H1 (cell line): Measurements from ENCODE around the gene CRADD. TPM values are rescaled to one million over a fixed set of nuclear protein-coding genes. Genes with fewer than 3 reads are reported as not detected.
A peak's percentile ranks its signal among the peaks of the same experiment; 100 is the strongest.

Experiments
- CTCF ChIA-PET: fragments of 300-600 bp; sonication (Branson Sonifier 250); formaldehyde crosslinking; loops from one replicate; lab custom pipeline; 2021; ENCODE audit not compliant: partially characterized antibody; lab: Charles Lee
- POLR2A ChIA-PET: fragments of 300-600 bp; sonication (Branson Sonifier 250); formaldehyde crosslinking; loops from one replicate; lab custom pipeline; 2021; ENCODE audit warnings: inconsistent platforms; ENCODE audit not compliant: partially characterized antibody; lab: Charles Lee
- DNase-seq, 2 experiments: peaks; one replicate each; pipeline versions ENCODE4 v3.0.0 to v3.0.0-alpha.2; 2010 to 2022; ENCODE audit warnings: low spot score in 2 of 2, low read depth in 1 of 2, mixed read lengths in 1 of 2
- FAIRE-seq: peaks from 2 replicates; lab custom pipeline; 2011; peaks lifted over from hg19 to GRCh38; lab: Jason Lieb, UNC
- H2AFZ ChIP-seq: 2 replicates; pipeline ENCODE4 v1.8.1; 2012; ENCODE audit warnings: low read length, inconsistent platforms
- H2AK5ac ChIP-seq: 2 replicates; pipeline ENCODE4 v1.6.1; 2013; ENCODE audit warnings: low read depth, low read length
- H2BK120ac ChIP-seq: replicated peaks from 2 replicates; pipeline ENCODE3; 2013; ENCODE audit warnings: low read depth, low read length, inconsistent platforms
- H2BK12ac ChIP-seq: 2 replicates; pipeline ENCODE4 v1.6.1; 2013; ENCODE audit warnings: low read depth, low read length
- H2BK15ac ChIP-seq: 2 replicates; pipeline ENCODE4 v1.6.1; 2013; ENCODE audit warnings: low read length
- H2BK20ac ChIP-seq: 2 replicates; pipeline ENCODE4 v1.6.1; 2013; ENCODE audit warnings: low read length
- H2BK5ac ChIP-seq: 2 replicates; pipeline ENCODE4 v1.6.1; 2013; ENCODE audit warnings: low read depth, low read length
- H3K14ac ChIP-seq: 2 replicates; pipeline ENCODE4 v1.6.1; 2013; ENCODE audit warnings: inconsistent platforms; ENCODE audit not compliant: insufficient read length
- H3K18ac ChIP-seq: 2 replicates; pipeline ENCODE4 v1.6.1; 2013; ENCODE audit warnings: low read length; ENCODE audit errors: extremely low read depth
- H3K23ac ChIP-seq: 2 replicates; pipeline ENCODE4 v1.6.1; 2013; ENCODE audit warnings: inconsistent platforms; ENCODE audit not compliant: insufficient read length
- H3K23me2 ChIP-seq: 2 replicates; pipeline ENCODE4 v1.6.1; 2013; ENCODE audit warnings: low read depth, low read length
- H3K27ac ChIP-seq: 2 replicates; pipeline ENCODE4 v1.6.1; 2011; ENCODE audit warnings: low read depth, low read length, inconsistent platforms
- H3K27me3 ChIP-seq, 4 experiments: replicated peaks in 1 of 4; 1 replicate in 1 of 4; 2 replicates in 3 of 4; pipeline versions ENCODE4 v1.6.1 to v1.8.1; 2011 to 2013; ENCODE audit warnings: low read length in 3 of 4, mild to moderate bottlenecking in 3 of 4, inconsistent platforms in 2 of 4, mixed read lengths in 2 of 4, moderate library complexity in 1 of 4; ENCODE audit not compliant: control insufficient read depth in 3 of 4, insufficient read depth in 3 of 4; ENCODE audit errors: extremely low read depth in 1 of 4
- H3K36me3 ChIP-seq, 4 experiments: 2 replicates each; pipeline versions ENCODE4 v1.6.1 to v1.8.1; 2011 to 2013; ENCODE audit warnings: mild to moderate bottlenecking in 4 of 4, low read length in 3 of 4, moderate library complexity in 2 of 4, control low read depth in 1 of 4, inconsistent platforms in 1 of 4; ENCODE audit not compliant: insufficient read depth in 4 of 4, control insufficient read depth in 2 of 4
- H3K4ac ChIP-seq: replicated peaks from 2 replicates; pipeline ENCODE3; 2013; ENCODE audit warnings: low read length, low read depth, mixed read lengths, inconsistent platforms; ENCODE audit not compliant: insufficient read length
- H3K4me1 ChIP-seq, 4 experiments: replicated peaks in 1 of 4; 1 replicate in 1 of 4; 2 replicates in 3 of 4; pipeline versions ENCODE4 v1.6.1 to v1.8.1; 2011 to 2013; ENCODE audit warnings: low read length in 3 of 4, inconsistent platforms in 2 of 4, mixed read lengths in 1 of 4; ENCODE audit not compliant: insufficient read depth in 4 of 4, control insufficient read depth in 3 of 4
- H3K4me2 ChIP-seq, 2 experiments: 2 replicates each; pipeline versions ENCODE4 v1.6.1 to v1.8.1; 2011 to 2013; ENCODE audit warnings: low read depth in 2 of 2, low read length in 2 of 2, control low read depth in 1 of 2, inconsistent platforms in 1 of 2, mild to moderate bottlenecking in 1 of 2; ENCODE audit not compliant: insufficient read depth in 1 of 2
- H3K4me3 ChIP-seq, 4 experiments: fragments of 200-600, 300-600 bp in 1 of 4; sonication (generic), shearing (Covaris generic), sonication (Bioruptor Twin) in 1 of 4; 2 replicates each; pipeline versions ENCODE4 v1.5.1 to v1.8.1; 2011 to 2016; ENCODE audit warnings: low read length in 4 of 4, low read depth in 3 of 4, control low read depth in 2 of 4, inconsistent platforms in 2 of 4, mild to moderate bottlenecking in 2 of 4, mixed read lengths in 1 of 4, moderate library complexity in 1 of 4; ENCODE audit not compliant: insufficient read depth in 2 of 4; ENCODE audit errors: extremely low read depth in 1 of 4
- H3K56ac ChIP-seq: replicated peaks from 2 replicates; pipeline ENCODE3; 2013; ENCODE audit warnings: low read depth, mild to moderate bottlenecking, mixed read lengths, low read length, inconsistent platforms; ENCODE audit not compliant: insufficient read length
- H3K79me1 ChIP-seq: 2 replicates; pipeline ENCODE4 v1.6.1; 2013; ENCODE audit warnings: low read depth, low read length, control low read depth
- H3K79me2 ChIP-seq, 2 experiments: 2 replicates each; pipeline versions ENCODE4 v1.6.1 to v1.8.1; 2012 to 2013; ENCODE audit warnings: low read length in 2 of 2, mild to moderate bottlenecking in 2 of 2, inconsistent platforms in 1 of 2; ENCODE audit not compliant: insufficient read depth in 2 of 2, control insufficient read depth in 1 of 2
- H3K9ac ChIP-seq, 4 experiments: replicated peaks in 1 of 4; 1 replicate in 1 of 4; 2 replicates in 3 of 4; pipeline versions ENCODE4 v1.6.1 to v1.8.1; 2011 to 2013; ENCODE audit warnings: low read depth in 3 of 4, low read length in 3 of 4, control low read depth in 2 of 4, mild to moderate bottlenecking in 2 of 4, moderate library complexity in 2 of 4, inconsistent platforms in 1 of 4; ENCODE audit errors: extremely low read depth in 1 of 4
- H3K9me3 ChIP-seq, 2 experiments: 2 replicates each; pipeline versions ENCODE4 v1.6.1 to v1.8.1; 2012 to 2013; ENCODE audit warnings: mild to moderate bottlenecking in 2 of 2, moderate library complexity in 2 of 2, control low read depth in 1 of 2, inconsistent platforms in 1 of 2, low read depth in 1 of 2, low read length in 1 of 2, mixed read lengths in 1 of 2; ENCODE audit not compliant: insufficient read depth in 2 of 2
- H4K20me1 ChIP-seq, 2 experiments: replicated peaks in 1 of 2; 2 replicates each; pipeline versions ENCODE3 to v1.8.1; 2011 to 2013; ENCODE audit warnings: inconsistent platforms in 2 of 2, low read length in 2 of 2, mild to moderate bottlenecking in 1 of 2; ENCODE audit not compliant: insufficient read depth in 2 of 2, control insufficient read depth in 1 of 2
- H4K5ac ChIP-seq: 2 replicates; pipeline ENCODE4 v1.6.1; 2013; ENCODE audit warnings: low read length, low read depth, mixed read lengths, inconsistent platforms; ENCODE audit not compliant: insufficient read length
- H4K8ac ChIP-seq: 2 replicates; pipeline ENCODE4 v1.8.0; 2013; ENCODE audit warnings: mild to moderate bottlenecking, moderate library complexity, low read length, inconsistent platforms; ENCODE audit not compliant: insufficient read depth; ENCODE audit errors: extremely low read depth
- H4K91ac ChIP-seq: replicated peaks from 2 replicates; pipeline ENCODE3; 2013; ENCODE audit warnings: low read length, mixed read lengths, inconsistent platforms; ENCODE audit not compliant: insufficient read length
- HDAC2 ChIP-seq, 2 experiments: fragments of 300-600 bp in 1 of 2; sonication (generic) in 1 of 2; IDR thresholded peaks; 2 replicates each; pipeline ENCODE4 v1.6.1; 2011 to 2012; ENCODE audit warnings: low read depth in 2 of 2, low read length in 2 of 2, mild to moderate bottlenecking in 2 of 2, moderate library complexity in 2 of 2, borderline replicate concordance in 1 of 2, inconsistent platforms in 1 of 2
- NRF1 ChIP-seq: IDR thresholded peaks from 2 replicates; pipeline ENCODE4 v1.6.1; 2011; ENCODE audit warnings: mild to moderate bottlenecking, low read depth, low read length, improper control_type of control experiment
- WGBS, 2 experiments: shearing (Covaris generic) in 1 of 2; methylation state at CpG; one replicate each; pipeline versions ENCODE4 v1.1.6 to v1.1.7; 2013 to 2015; ENCODE audit warnings: low lambda C conversion rate in 2 of 2, mixed read lengths in 2 of 2, inconsistent platforms in 1 of 2, low coverage in 1 of 2, missing lambda C conversion rate in 1 of 2; ENCODE audit not compliant: insufficient replicate concordance in 2 of 2, insufficient coverage in 1 of 2, insufficient read length in 1 of 2; ENCODE audit errors: extremely low coverage in 1 of 2, missing lambda C conversion rate in 1 of 2; 5-methylcytosine and 5-hydroxymethylcytosine counted together
- polyA plus RNA-seq, 7 experiments: library from polyadenylated mRNA; depleted of rRNA in 3 of 7; stranded (reverse) in 5 of 7; unstranded in 2 of 7; fragments of >200 nt in 5 of 7; fragments of 200-250 nt in 2 of 7; gene quantifications; 1 replicate in 5 of 7; 2 replicates in 1 of 7; 4 replicates in 1 of 7; pipeline versions ENCODE4 v1.2.1 to v1.2.3, GENCODE V29; 2011 to 2013; ENCODE audit warnings: missing spikeins in 2 of 7, mixed read lengths in 2 of 7
- total RNA-seq: library from RNA; stranded (reverse); fragmentation: NEBNext Ultra II Directional; extraction: Animal tissue kit (Norgen Biotek cat#: 25700); gene quantifications from 2 replicates; pipeline ENCODE4 v1.2.1, GENCODE V29; 2021
- TF ChIP-seq, protein P1 (sequence below): IDR thresholded peaks from 2 replicates; pipeline ENCODE4 v1.6.1; 2011; ENCODE audit warnings: low read depth, mild to moderate bottlenecking, low read length; ENCODE audit not compliant: insufficient read depth
- TF ChIP-seq, protein P2 (sequence below): IDR thresholded peaks from 2 replicates; pipeline ENCODE4 v1.6.1; 2012; ENCODE audit warnings: low read length, inconsistent platforms

Gene CRADD
- total and polyA plus RNA-seq, 2 of the 8 experiments (the other 6 are each of a cell fraction or from before 2014, with no cell fraction given): 8.1 to 15.4 TPM

DNA sequence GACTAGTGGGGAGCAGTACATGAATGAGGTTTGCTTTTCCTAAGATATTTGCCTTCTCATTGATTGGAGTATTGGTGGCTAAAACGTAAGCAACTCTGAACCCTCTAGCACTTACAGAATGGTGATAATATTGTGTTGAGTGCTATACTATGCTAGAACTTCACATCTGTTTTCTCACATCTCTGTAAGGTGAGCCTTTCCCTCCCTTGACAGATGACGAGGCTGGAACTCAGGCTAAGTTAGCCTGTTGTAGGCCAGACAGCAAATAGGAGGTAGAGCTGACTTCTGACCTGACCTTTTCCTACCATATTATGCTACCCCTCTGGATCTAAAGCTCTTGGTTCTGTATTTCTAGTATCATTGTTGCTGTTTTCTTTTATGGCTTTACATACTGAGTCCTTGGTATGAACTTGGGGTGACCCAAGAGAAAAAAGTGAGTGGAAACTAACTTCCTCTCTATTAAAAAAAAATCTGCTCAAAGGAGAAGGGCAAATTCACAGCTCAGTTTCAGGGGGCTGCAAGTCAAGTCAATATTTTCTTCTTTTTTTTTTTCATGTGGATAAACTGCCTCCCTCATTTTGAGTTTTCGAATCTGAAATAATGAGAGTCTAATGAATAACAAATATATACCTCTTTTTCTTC is 85.9 kb downstream of the CRADD start:
- WGBS, 2 experiments: 83% methylated on average over 3 of the region's 3 CpGs; no CpG with 5 or more reads in 1 of the 2 experiments
- no peak overlapping the region for H3K14ac ChIP-seq
- FAIRE-seq: no peak
- TF ChIP-seq, protein P1, sequence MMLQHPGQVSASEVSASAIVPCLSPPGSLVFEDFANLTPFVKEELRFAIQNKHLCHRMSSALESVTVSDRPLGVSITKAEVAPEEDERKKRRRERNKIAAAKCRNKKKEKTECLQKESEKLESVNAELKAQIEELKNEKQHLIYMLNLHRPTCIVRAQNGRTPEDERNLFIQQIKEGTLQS: no peak
- TF ChIP-seq HDAC2 (IDR thresholded peaks at IDR 0.05; ENCODE audit: borderline replicate concordance in 1 of 2, low read depth in 2 of 2, low read length in 2 of 2) (no peak), NRF1 (no peak)
- TF ChIP-seq, protein P2, sequence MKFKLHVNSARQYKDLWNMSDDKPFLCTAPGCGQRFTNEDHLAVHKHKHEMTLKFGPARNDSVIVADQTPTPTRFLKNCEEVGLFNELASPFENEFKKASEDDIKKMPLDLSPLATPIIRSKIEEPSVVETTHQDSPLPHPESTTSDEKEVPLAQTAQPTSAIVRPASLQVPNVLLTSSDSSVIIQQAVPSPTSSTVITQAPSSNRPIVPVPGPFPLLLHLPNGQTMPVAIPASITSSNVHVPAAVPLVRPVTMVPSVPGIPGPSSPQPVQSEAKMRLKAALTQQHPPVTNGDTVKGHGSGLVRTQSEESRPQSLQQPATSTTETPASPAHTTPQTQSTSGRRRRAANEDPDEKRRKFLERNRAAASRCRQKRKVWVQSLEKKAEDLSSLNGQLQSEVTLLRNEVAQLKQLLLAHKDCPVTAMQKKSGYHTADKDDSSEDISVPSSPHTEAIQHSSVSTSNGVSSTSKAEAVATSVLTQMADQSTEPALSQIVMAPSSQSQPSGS: no peak

More for the DNA sequence above, 85.9 kb downstream of the CRADD start:
- 0 out of 2 replicates have a peak overlapping the region, but pooled peaks have one; percentile 2 for H2BK12ac ChIP-seq
- H3K36me3 ChIP-seq: no peaks in the 10 kb centered on the region
- H4K8ac ChIP-seq: no peak overlapping the region
- no peaks in the 10 kb centered on the region for H3K9me3 ChIP-seq
- no peak overlapping the region for H3K27ac ChIP-seq
- H2AFZ ChIP-seq: no peak overlapping the region
- H3K79me2 ChIP-seq: no peaks in the 10 kb centered on the region
- no peak overlapping the region for H3K9ac ChIP-seq
- H4K20me1 ChIP-seq: no peaks in the 10 kb centered on the region
- H3K23me2 ChIP-seq: no peaks in the 10 kb centered on the region
- no peaks in the 10 kb centered on the region; a peak in 3 of 7 replicates for H3K4me1 ChIP-seq
- ChIA-PET POLR2A (no interaction called here), CTCF (interaction anchor here (0.6 to 2.0 kb wide), 11 partner anchors 10 to 340 kb away, joined by 3 to 11 read pairs (median 3); partner anchors contain the start of gene SOCS2)
- H4K5ac ChIP-seq: no peak overlapping the region
- no peak overlapping the region for H2BK120ac ChIP-seq
- H2BK20ac ChIP-seq: no peak overlapping the region
- no peak overlapping the region for H3K4ac ChIP-seq
- no peak overlapping the region for H3K18ac ChIP-seq
- H3K56ac ChIP-seq: no peak overlapping the region
- H3K23ac ChIP-seq: no peak overlapping the region
- H2AK5ac ChIP-seq: no peak overlapping the region
- H2BK5ac ChIP-seq: no peak overlapping the region
- H3K4me2 ChIP-seq: no peak overlapping the region
- no peak for DNase-seq
- H3K27me3 ChIP-seq: no peaks in the 10 kb centered on the region
- no peak overlapping the region for H3K4me3 ChIP-seq
- H4K91ac ChIP-seq: no peak overlapping the region
- no peak overlapping the region for H2BK15ac ChIP-seq
- H3K79me1 ChIP-seq: no peaks in the 10 kb centered on the region
